ENCODE data around the gene CDC5L.

CDC5L gene

GRCh38 chr6:44415873-44416502, 28.5 kb downstream of the CDC5L start:
- H3K4me3 ChIP-seq (ENCODE audit: insufficient read length, low read depth), result no peak overlapping the region
- no peak overlapping the region for H3K9ac ChIP-seq (ENCODE audit: insufficient read length, low read depth)
- no peaks in the 10 kb centered on the region for H3K4me1 ChIP-seq (ENCODE audit: insufficient read depth, insufficient read length)
- H3K27me3 ChIP-seq (ENCODE audit: insufficient read depth, insufficient read length), result no peaks in the 10 kb centered on the region
- H3K36me3 ChIP-seq (ENCODE audit: insufficient read depth, insufficient read length, low read length), result peaks cover 56% of the 10 kb centered on the region
- no peaks in the 10 kb centered on the region for H3K9me3 ChIP-seq (ENCODE audit: insufficient read depth, low read length)
- TF ChIP-seq ZNF274 (IDR thresholded peaks at IDR 0.05; ENCODE audit: low read depth, low read length) (no peak), YY1 (IDR thresholded peaks at IDR 0.05; ENCODE audit: insufficient read depth, insufficient read length) (no peak), SUZ12 (IDR thresholded peaks at IDR 0.05; ENCODE audit: extremely low read depth, insufficient read depth, insufficient read length) (no peak)
- no peak for DNase-seq (ENCODE audit: low read depth, low spot score)

- Histone ChIP-seq H3K4me3 (ENCODE audit: insufficient read length, low read depth) (no peak overlapping the region), H3K27me3 (ENCODE audit: insufficient read depth, insufficient read length) (no peaks in the 10 kb centered on the region), H3K9me3 (ENCODE audit: insufficient read depth, low read length) (no peaks in the 10 kb centered on the region), H3K36me3 (ENCODE audit: insufficient read depth, insufficient read length, low read length) (peaks cover 81% of the 10 kb centered on the region), H3K4me1 (ENCODE audit: insufficient read depth, insufficient read length) (no peaks in the 10 kb centered on the region), H3K9ac (ENCODE audit: insufficient read length, low read depth) (no peak overlapping the region)
- no peak for DNase-seq (ENCODE audit: low read depth, low spot score)
- TF ChIP-seq ZNF274 (IDR thresholded peaks at IDR 0.05; ENCODE audit: low read depth, low read length) (no peak), YY1 (IDR thresholded peaks at IDR 0.05; ENCODE audit: insufficient read depth, insufficient read length) (no peak), SUZ12 (IDR thresholded peaks at IDR 0.05; ENCODE audit: extremely low read depth, insufficient read depth, insufficient read length) (no peak)
These were observed 35.0 kb downstream of the CDC5L start for GRCh38 chr6:44422531-44422930.

GRCh38 chr6:44423306-44423705, 35.8 kb downstream of the CDC5L start:
- Histone ChIP-seq H3K9ac (ENCODE audit: insufficient read length, low read depth) (no peak overlapping the region), H3K36me3 (ENCODE audit: insufficient read depth, insufficient read length, low read length) (peaks cover 79% of the 10 kb centered on the region)
- DNase-seq (ENCODE audit: low read depth, low spot score), result no peak

GRCh38 chr6:44425951-44426350, 38.4 kb downstream of the CDC5L start:
- no peak overlapping the region for H3K4me3 ChIP-seq (ENCODE audit: insufficient read length, low read depth)
- H3K4me1 ChIP-seq (ENCODE audit: insufficient read depth, insufficient read length), result no peaks in the 10 kb centered on the region
- no peak for DNase-seq (ENCODE audit: low read depth, low spot score)
- TF ChIP-seq ZNF274 (IDR thresholded peaks at IDR 0.05; ENCODE audit: low read depth, low read length) (no peak), YY1 (IDR thresholded peaks at IDR 0.05; ENCODE audit: insufficient read depth, insufficient read length) (no peak), SUZ12 (IDR thresholded peaks at IDR 0.05; ENCODE audit: extremely low read depth, insufficient read depth, insufficient read length) (no peak)
- no peak overlapping the region for H3K9ac ChIP-seq (ENCODE audit: insufficient read length, low read depth)
- no peaks in the 10 kb centered on the region for H3K27me3 ChIP-seq (ENCODE audit: insufficient read depth, insufficient read length)
- H3K9me3 ChIP-seq (ENCODE audit: insufficient read depth, low read length), result no peaks in the 10 kb centered on the region
- peaks cover 72% of the 10 kb centered on the region for H3K36me3 ChIP-seq (ENCODE audit: insufficient read depth, insufficient read length, low read length)

More at GRCh38 chr6:44423306-44423705, 35.8 kb downstream of the CDC5L start:
- Histone ChIP-seq H3K4me3 (ENCODE audit: insufficient read length, low read depth) (no peak overlapping the region), H3K27me3 (ENCODE audit: insufficient read depth, insufficient read length) (no peaks in the 10 kb centered on the region), H3K9me3 (ENCODE audit: insufficient read depth, low read length) (no peaks in the 10 kb centered on the region), H3K4me1 (ENCODE audit: insufficient read depth, insufficient read length) (no peaks in the 10 kb centered on the region)
- no peak for TF ChIP-seq YY1 (IDR thresholded peaks at IDR 0.05; ENCODE audit: insufficient read depth, insufficient read length)
- TF ChIP-seq SUZ12 (IDR thresholded peaks at IDR 0.05; ENCODE audit: extremely low read depth, insufficient read depth, insufficient read length), result no peak
- TF ChIP-seq ZNF274 (IDR thresholded peaks at IDR 0.05; ENCODE audit: low read depth, low read length), result no peak

GRCh38 chr6:44428682-44429081, 41.2 kb downstream of the CDC5L start:
- H3K9ac ChIP-seq (ENCODE audit: insufficient read length, low read depth), result no peak overlapping the region
- no peak for TF ChIP-seq YY1 (IDR thresholded peaks at IDR 0.05; ENCODE audit: insufficient read depth, insufficient read length)
- no peak for TF ChIP-seq SUZ12 (IDR thresholded peaks at IDR 0.05; ENCODE audit: extremely low read depth, insufficient read depth, insufficient read length)
- no peak for TF ChIP-seq ZNF274 (IDR thresholded peaks at IDR 0.05; ENCODE audit: low read depth, low read length)
- peaks cover 64% of the 10 kb centered on the region for H3K36me3 ChIP-seq (ENCODE audit: insufficient read depth, insufficient read length, low read length)
- H3K4me3 ChIP-seq (ENCODE audit: insufficient read length, low read depth), result no peak overlapping the region
- no peaks in the 10 kb centered on the region for H3K4me1 ChIP-seq (ENCODE audit: insufficient read depth, insufficient read length)
- DNase-seq (ENCODE audit: low read depth, low spot score), result no peak
- no peaks in the 10 kb centered on the region for H3K9me3 ChIP-seq (ENCODE audit: insufficient read depth, low read length)
- H3K27me3 ChIP-seq (ENCODE audit: insufficient read depth, insufficient read length), result no peaks in the 10 kb centered on the region

GRCh38 chr6:44430326-44430725, 42.8 kb downstream of the CDC5L start:
- no peak overlapping the region for H3K9ac ChIP-seq (ENCODE audit: insufficient read length, low read depth)
- no peaks in the 10 kb centered on the region for H3K4me1 ChIP-seq (ENCODE audit: insufficient read depth, insufficient read length)
- TF ChIP-seq SUZ12 (IDR thresholded peaks at IDR 0.05; ENCODE audit: extremely low read depth, insufficient read depth, insufficient read length) (no peak), ZNF274 (IDR thresholded peaks at IDR 0.05; ENCODE audit: low read depth, low read length) (no peak), YY1 (IDR thresholded peaks at IDR 0.05; ENCODE audit: insufficient read depth, insufficient read length) (no peak)
- DNase-seq (ENCODE audit: low read depth, low spot score), result no peak
- H3K4me3 ChIP-seq (ENCODE audit: insufficient read length, low read depth), result no peak overlapping the region
- no peaks in the 10 kb centered on the region for H3K27me3 ChIP-seq (ENCODE audit: insufficient read depth, insufficient read length)
- no peaks in the 10 kb centered on the region for H3K9me3 ChIP-seq (ENCODE audit: insufficient read depth, low read length)
- H3K36me3 ChIP-seq (ENCODE audit: insufficient read depth, insufficient read length, low read length), result peaks cover 59% of the 10 kb centered on the region

GRCh38 chr6:44431118-44431725, 43.7 kb downstream of the CDC5L start:
- Histone ChIP-seq H3K9me3 (ENCODE audit: insufficient read depth, low read length) (no peaks in the 10 kb centered on the region), H3K27me3 (ENCODE audit: insufficient read depth, insufficient read length) (no peaks in the 10 kb centered on the region), H3K4me1 (ENCODE audit: insufficient read depth, insufficient read length) (no peaks in the 10 kb centered on the region), H3K36me3 (ENCODE audit: insufficient read depth, insufficient read length, low read length) (peaks cover 50% of the 10 kb centered on the region), H3K4me3 (ENCODE audit: insufficient read length, low read depth) (no peak overlapping the region), H3K9ac (ENCODE audit: insufficient read length, low read depth) (no peak overlapping the region)
- peak; percentile 22 for DNase-seq (ENCODE audit: low read depth, low spot score)
- TF ChIP-seq ZNF274 (IDR thresholded peaks at IDR 0.05; ENCODE audit: low read depth, low read length), result no peak
- no peak for TF ChIP-seq YY1 (IDR thresholded peaks at IDR 0.05; ENCODE audit: insufficient read depth, insufficient read length)
- TF ChIP-seq SUZ12 (IDR thresholded peaks at IDR 0.05; ENCODE audit: extremely low read depth, insufficient read depth, insufficient read length), result no peak
